Measurements from ENCODE around the gene REEP2.
A peak's percentile ranks its signal among the peaks of the same experiment; 100 is the strongest.

GRCh38 chr5:138449501-138450239 lies 10.8 kb downstream of the REEP2 start:
- peak; percentile 85 to 96 (median 86) for TF ChIP-seq CTCF (IDR thresholded peaks at IDR 0.05)
- TF ChIP-seq POLR2A (IDR thresholded peaks at IDR 0.05) = no peak

Data from vagina (tissue), 2 donors.